Measurements from ENCODE around the gene LIMK1.
"Not testable (repeated sequence)": the region's sequence is repeated elsewhere in the genome, so short reads cannot be mapped to it uniquely, and the experiment has no call there.

Gene LIMK1

DNA sequence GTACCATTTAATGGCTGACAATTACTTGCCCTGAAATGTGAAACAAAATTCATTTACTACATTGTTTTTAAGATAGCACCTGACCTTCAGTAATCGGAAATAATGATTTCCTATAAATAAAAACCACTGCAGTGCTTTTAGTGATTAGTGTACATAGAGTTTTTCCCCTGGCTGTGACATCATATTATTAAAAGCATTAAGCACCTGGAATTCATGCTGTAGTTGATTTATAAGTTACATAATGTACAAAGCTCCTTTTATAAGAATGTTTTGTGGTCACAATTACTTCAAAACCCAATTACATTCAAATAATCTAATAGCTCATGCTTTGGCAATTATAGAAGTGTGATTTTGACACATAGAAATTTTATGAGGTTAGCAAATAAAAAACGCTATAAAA is 46.3 kb downstream of the LIMK1 start:
- DNase-seq: no peak

- DNase-seq: no peak
These were observed 46.9 kb downstream of the LIMK1 start for GRCh38 chr7:74130518-74130917.

DNA sequence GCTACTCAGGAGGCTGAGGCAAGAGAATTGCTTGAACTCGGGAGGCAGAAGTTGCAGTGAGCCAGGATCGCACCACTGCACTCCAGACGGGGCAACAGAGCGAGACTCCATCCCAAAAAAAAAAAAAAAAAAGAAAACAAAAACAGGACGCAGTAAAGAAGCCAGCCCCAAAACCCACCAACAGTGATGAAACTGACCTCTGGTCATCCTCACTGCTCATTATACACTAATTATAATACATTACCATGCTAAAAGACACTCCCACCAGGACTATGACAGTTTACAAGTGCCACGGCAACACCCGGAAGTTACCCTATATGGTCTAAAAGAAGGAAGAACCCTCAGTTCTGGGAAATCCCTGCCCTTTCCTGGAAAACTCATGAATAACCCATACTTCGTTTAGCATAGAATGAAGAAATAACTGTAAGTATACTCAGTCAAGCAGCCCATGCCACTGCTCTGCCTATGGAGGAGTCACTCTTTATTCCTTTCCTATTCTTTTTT is 50.6 kb downstream of the LIMK1 start:
- no peak for DNase-seq

- DNase-seq: no peak
These were observed 54.8 kb downstream of the LIMK1 start for GRCh38 chr7:74138334-74138867.

DNA sequence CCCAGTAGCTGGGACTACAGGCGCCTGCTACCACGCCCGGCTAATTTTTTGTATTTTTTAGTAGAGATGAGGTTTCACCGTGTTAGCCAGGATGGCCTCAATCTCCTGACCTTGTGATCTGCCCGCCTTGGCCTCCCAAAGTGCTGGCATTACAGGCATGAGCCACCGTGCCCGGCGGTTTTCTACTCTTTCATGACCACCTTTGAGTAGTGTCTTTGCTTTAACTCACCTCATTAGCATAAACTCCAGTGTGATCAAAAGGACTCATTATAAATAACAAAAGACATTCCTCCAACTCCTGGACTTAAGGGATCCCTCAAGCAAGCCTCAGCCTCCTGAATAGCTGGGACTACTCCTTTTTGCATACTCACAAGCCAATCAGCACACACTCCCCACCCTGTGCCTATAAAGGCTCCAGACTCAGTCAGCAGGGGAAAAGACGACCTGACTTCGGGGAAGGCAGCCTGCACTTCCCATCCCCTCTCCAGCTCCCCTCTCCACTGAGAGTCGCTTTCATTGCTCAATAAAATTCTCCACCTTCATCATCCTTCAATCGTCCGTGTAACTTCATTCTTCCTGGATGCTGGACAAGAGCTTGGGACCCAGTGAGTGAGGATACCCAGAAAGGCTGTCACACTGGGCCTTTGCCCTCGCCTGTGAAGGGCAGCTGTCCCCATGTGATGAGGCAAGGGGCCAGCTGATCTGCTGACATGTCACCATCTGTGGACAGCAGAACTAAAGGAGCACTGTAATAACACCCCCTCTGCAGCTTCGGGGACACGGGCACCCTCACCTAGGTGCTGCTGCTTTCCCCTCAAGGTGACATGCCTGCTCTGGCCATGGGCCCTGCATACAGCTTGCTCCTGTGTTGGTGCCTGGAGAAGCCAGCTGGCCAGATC is 55.6 kb downstream of the LIMK1 start:
- no peak for DNase-seq

GRCh38 chr7:74141705-74142104 is 58.1 kb downstream of the LIMK1 start:
- DNase-seq: no peak

DNA sequence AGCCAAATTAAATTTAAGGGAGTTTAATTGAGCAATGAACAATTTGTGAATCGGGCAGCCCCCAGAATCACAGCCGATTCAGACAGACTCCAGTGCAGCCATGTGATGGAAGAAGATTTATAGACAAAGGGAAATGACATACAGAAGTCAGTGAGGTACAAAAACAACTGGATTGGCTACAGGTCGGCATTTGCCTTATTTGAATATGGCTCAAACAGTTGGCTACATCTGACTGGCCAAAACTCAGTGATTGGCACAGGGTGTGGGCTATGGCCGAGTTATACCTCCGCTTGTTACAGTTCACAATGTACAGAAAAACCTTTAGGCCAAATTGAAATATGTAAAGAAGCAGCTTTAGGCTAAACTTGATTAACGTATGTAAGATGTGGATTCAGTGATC is 59.8 kb downstream of the LIMK1 start:
- no peak for DNase-seq

GRCh38 chr7:74148491-74148890 is 64.9 kb downstream of the LIMK1 start:
- no peak for DNase-seq

- no peak for DNase-seq
These were observed 65.5 kb downstream of the LIMK1 start for GRCh38 chr7:74149071-74149470.

DNA sequence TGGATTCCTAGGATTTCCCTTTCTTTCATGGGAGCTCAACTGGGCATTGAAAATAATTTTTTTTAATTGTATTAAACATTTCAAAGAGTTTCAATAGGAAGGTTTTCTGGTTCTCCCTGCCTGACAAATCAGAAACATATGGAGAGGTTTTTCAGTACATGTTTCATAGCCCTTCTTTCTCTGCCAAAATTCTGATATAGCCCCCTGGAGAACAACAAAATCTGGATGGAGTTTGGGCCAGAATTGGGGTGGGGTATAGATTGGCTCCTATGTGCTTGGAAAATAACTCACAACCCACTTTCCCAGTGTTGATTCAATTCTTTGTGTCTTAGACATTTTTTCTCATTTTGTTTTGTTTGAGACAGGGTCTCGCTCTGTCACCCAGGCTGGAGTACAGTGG is 66.0 kb downstream of the LIMK1 start:
- no peak for DNase-seq

- no peak for DNase-seq
These were observed 70.1 kb downstream of the LIMK1 start for GRCh38 chr7:74153736-74154135.

- no peak for DNase-seq
These were observed 72.3 kb downstream of the LIMK1 start for GRCh38 chr7:74155810-74156395.

DNA sequence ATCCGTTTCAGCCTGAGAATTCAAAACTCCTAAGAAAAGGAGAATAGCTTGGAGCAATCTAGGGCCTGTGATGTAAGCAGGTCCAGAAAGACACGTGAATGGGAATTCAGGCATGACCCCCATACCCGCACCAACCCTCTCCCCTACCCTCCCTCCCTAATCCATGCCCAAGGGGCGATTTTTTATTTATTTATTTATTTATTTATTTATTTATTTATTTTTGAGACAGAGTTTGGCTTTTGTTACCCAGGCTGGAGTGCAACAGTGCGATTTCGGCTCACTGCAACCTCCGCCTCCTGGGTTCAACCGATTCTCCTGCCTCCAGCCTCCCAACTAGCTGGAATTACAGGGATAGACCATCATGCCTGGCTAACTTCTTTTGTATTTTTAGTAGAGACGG is 74.0 kb downstream of the LIMK1 start:
- DNase-seq: no peak

- DNase-seq: no peak
These were observed 81.4 kb downstream of the LIMK1 start for GRCh38 chr7:74164985-74165456.

DNA sequence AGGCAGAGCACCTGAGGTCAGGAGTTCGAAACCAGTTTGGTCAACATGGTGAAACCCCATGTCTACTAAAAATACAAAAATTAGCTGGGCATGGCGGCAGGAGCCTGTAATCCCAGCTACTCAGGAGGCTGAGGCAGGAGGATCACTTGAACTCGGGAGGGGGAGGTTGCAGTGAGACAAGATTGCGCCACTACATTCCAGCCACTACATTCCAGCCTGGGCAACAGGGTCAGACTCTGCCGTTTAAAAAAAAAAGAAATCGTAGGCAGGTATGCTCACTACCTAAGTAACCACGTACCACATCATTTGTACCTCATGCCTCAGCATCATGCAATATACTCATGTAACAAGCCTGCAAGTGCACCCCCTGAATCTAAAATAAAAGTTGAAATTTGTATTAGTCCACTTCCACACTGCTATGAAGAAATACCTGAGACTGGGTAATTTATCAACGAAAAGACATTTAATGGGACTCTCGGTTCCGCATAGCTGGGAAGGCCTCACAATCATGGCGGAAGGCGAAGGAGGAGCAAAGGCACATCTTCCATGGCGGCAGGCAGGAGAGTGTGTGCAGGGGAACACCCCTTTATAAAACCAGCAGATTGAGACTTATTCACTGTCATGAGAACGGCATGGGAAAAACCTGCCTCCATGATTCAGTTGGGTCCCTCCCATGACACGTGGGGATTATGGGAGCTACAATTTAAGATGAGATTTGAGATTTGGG is 82.4 kb downstream of the LIMK1 start:
- no peak for DNase-seq

DNA sequence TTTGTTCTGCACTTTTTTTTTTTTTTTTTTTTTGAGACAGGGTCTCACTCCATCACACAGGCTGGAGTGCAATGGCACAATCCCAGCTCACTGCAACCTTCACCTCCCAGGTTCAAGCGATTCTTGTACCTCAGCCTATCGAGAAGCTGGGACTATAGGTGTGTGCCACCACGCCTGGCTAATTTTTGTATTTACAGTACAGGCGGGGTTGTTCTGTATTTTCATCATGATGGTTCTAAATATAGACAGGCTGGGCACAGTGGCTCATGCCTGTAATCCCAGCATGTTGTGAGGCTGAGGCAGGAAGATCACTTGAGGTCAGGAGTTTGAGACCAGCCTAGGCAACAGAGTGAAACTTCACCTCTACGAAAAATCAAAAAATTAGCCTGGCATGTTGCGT is 83.7 kb downstream of the LIMK1 start:
- DNase-seq: not testable (repeated sequence)
